ENCODE measurements around the gene FCRL6.

FCRL6 gene

GRCh38 chr1:159799446-159799985, 2.6 kb upstream of the FCRL6 start:
- no peak for DNase-seq (ENCODE audit: low read depth)

- DNase-seq (ENCODE audit: low read depth), result no peak
Observed at GRCh38 chr1:159800177-159800930, 1.8 kb upstream of the FCRL6 start.

- no peak for DNase-seq (ENCODE audit: low read depth)
Observed at GRCh38 chr1:159803956-159804689, 2.0 kb downstream of the FCRL6 start.

- DNase-seq (ENCODE audit: low read depth), result no peak
Observed at GRCh38 chr1:159804924-159805323, 2.8 kb downstream of the FCRL6 start.

- no peak for DNase-seq (ENCODE audit: low read depth)
Observed at GRCh38 chr1:159815926-159816325, 13.8 kb downstream of the FCRL6 start.

GRCh38 chr1:159817276-159818041, 15.3 kb downstream of the FCRL6 start:
- DNase-seq (ENCODE audit: low read depth), result no peak

GRCh38 chr1:159821171-159821867, 19.2 kb downstream of the FCRL6 start:
- DNase-seq (ENCODE audit: low read depth), result no peak

GRCh38 chr1:159823406-159823805, 21.2 kb downstream of the FCRL6 start:
- DNase-seq (ENCODE audit: low read depth), result no peak

- no peak for DNase-seq (ENCODE audit: low read depth)
Observed at GRCh38 chr1:159825564-159825963, 23.4 kb downstream of the FCRL6 start.

- DNase-seq (ENCODE audit: low read depth), result no peak
Observed at GRCh38 chr1:159826441-159827101, 24.4 kb downstream of the FCRL6 start, which contains the start of gene SLAMF8. Gene SLAMF8 (plus strand): TSS chr1:159826873. CDS start chr1:159826899, 26 bp downstream.

GRCh38 chr1:159827102-159827490, 24.9 kb downstream of the FCRL6 start:
- no peak for DNase-seq (ENCODE audit: low read depth)

- no peak for DNase-seq (ENCODE audit: low read depth)
Observed at GRCh38 chr1:159827549-159827948, 25.4 kb downstream of the FCRL6 start.

- no peak for DNase-seq (ENCODE audit: low read depth)
Observed at GRCh38 chr1:159828176-159828575, 26.0 kb downstream of the FCRL6 start.

GRCh38 chr1:159828581-159829272, 26.6 kb downstream of the FCRL6 start:
- no peak for DNase-seq (ENCODE audit: low read depth)

GRCh38 chr1:159829273-159829634, 27.1 kb downstream of the FCRL6 start:
- no peak for DNase-seq (ENCODE audit: low read depth)

GRCh38 chr1:159829822-159830465, 27.8 kb downstream of the FCRL6 start:
- no peak for DNase-seq (ENCODE audit: low read depth)

GRCh38 chr1:159830722-159831121, 28.6 kb downstream of the FCRL6 start:
- no peak for DNase-seq (ENCODE audit: low read depth)

- no peak for DNase-seq (ENCODE audit: low read depth)
Observed at GRCh38 chr1:159831412-159832141, 29.4 kb downstream of the FCRL6 start.

GRCh38 chr1:159832309-159832708, 30.1 kb downstream of the FCRL6 start:
- DNase-seq (ENCODE audit: low read depth), result no peak

All from T-helper 22 cell (primary cell).